ENCODE results near the gene SERINC2.
"Not testable (repeated sequence)": the region's sequence is repeated elsewhere in the genome, so short reads cannot be mapped to it uniquely, and the experiment has no call there.

- not testable (repeated sequence) for TF ChIP-seq ATF7 (IDR thresholded peaks at IDR 0.05; ENCODE audit: low read depth); ZBTB33 (IDR thresholded peaks at IDR 0.05); EZH2 (IDR thresholded peaks at IDR 0.05; ENCODE audit: borderline replicate concordance, control insufficient read depth, low read depth, low read length); MEF2A (IDR thresholded peaks at IDR 0.05; ENCODE audit: insufficient read depth, low read depth, low read length); GABPA (IDR thresholded peaks at IDR 0.05; ENCODE audit: low read depth); SREBF1 (IDR thresholded peaks at IDR 0.05; ENCODE audit: low read length); EGR1 (IDR thresholded peaks at IDR 0.05; ENCODE audit: borderline replicate concordance in 1 of 2, low read depth in 2 of 2, low read length in 2 of 2); ZBED1 (IDR thresholded peaks at IDR 0.05; ENCODE audit: borderline replicate concordance); RELA (IDR thresholded peaks at IDR 0.05; ENCODE audit: borderline replicate concordance, partially characterized antibody); POLR2AphosphoS5 (IDR thresholded peaks at IDR 0.05; ENCODE audit: low read length); RAD21 (IDR thresholded peaks at IDR 0.05; ENCODE audit: insufficient read depth, low read depth, low read length); SPI1 (IDR thresholded peaks at IDR 0.05; ENCODE audit: borderline replicate concordance, insufficient read depth, low read depth, low read length)
- TF ChIP-seq, protein P1, sequence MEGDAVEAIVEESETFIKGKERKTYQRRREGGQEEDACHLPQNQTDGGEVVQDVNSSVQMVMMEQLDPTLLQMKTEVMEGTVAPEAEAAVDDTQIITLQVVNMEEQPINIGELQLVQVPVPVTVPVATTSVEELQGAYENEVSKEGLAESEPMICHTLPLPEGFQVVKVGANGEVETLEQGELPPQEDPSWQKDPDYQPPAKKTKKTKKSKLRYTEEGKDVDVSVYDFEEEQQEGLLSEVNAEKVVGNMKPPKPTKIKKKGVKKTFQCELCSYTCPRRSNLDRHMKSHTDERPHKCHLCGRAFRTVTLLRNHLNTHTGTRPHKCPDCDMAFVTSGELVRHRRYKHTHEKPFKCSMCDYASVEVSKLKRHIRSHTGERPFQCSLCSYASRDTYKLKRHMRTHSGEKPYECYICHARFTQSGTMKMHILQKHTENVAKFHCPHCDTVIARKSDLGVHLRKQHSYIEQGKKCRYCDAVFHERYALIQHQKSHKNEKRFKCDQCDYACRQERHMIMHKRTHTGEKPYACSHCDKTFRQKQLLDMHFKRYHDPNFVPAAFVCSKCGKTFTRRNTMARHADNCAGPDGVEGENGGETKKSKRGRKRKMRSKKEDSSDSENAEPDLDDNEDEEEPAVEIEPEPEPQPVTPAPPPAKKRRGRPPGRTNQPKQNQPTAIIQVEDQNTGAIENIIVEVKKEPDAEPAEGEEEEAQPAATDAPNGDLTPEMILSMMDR (IDR thresholded peaks at IDR 0.05 in 2 of 3, conservative IDR thresholded peaks at IDR 0.05 in 1 of 3; ENCODE audit: control insufficient read depth in 2 of 3, extremely low read depth in 1 of 3, insufficient read depth in 1 of 3, low read depth in 3 of 3, low read length in 3 of 3): not testable (repeated sequence)
Measured at GRCh38 chr1:31472673-31473072, 59.7 kb downstream of the SERINC2 start.
